HFFc6 (cell line): ENCODE measurements around the gene PPP1R7. TPM values are rescaled to one million over a fixed set of nuclear protein-coding genes. Genes with fewer than 3 reads are reported as not detected.

Experiments used
- DNase-seq: peaks from one replicate; pipeline ENCODE4 v3.0.0-alpha.2; 2018
- H3K27ac Mint-ChIP-seq: 2 replicates; pipeline ENCODE4 v1.8.0; 2020; ENCODE audit warnings: mild to moderate bottlenecking, mixed read lengths
- H3K27me3 Mint-ChIP-seq: 2 replicates; pipeline ENCODE4 v1.8.0; 2021; ENCODE audit warnings: mild to moderate bottlenecking, moderate library complexity, mixed read lengths; ENCODE audit not compliant: insufficient read depth
- H3K36me3 Mint-ChIP-seq: 2 replicates; pipeline ENCODE4 v1.8.0; 2021; ENCODE audit warnings: low read depth, mixed read lengths
- H3K4me1 Mint-ChIP-seq: 2 replicates; pipeline ENCODE4 v1.8.0; 2020; ENCODE audit warnings: low read depth, mixed read lengths
- H3K4me3 Mint-ChIP-seq: 2 replicates; pipeline ENCODE4 v1.8.0; 2020; ENCODE audit warnings: mild to moderate bottlenecking, moderate library complexity, mixed read lengths
- H3K9me3 Mint-ChIP-seq: 2 replicates; pipeline ENCODE4 v1.8.0; 2020; ENCODE audit warnings: mild to moderate bottlenecking, mixed read lengths
- CTCF ChIP-seq: fragments of 200-600 bp; sonication (generic); IDR thresholded peaks from 2 replicates; pipeline ENCODE4 v1.5.0; 2021; ENCODE audit warnings: antibody characterized with exemption, mild to moderate bottlenecking
- total RNA-seq, 6 experiments: library from RNA; stranded (reverse); fragmentation: NEBNext Ultra II Directional; extraction: Animal tissue kit (Norgen Biotek cat#: 25700); gene quantifications; 2 replicates in 1 of 6; 3 replicates in 5 of 6; pipeline ENCODE4 v1.2.3, GENCODE V29; 2021

The PPP1R7 gene
- total RNA-seq, 6 experiments from 2014 or later = 90.6 to 117 (median 103) TPM

- Mint-ChIP-seq H3K4me1 (no peaks in the 10 kb centered on the region), H3K27ac (no peak overlapping the region), H3K36me3 (no peaks in the 10 kb centered on the region), H3K4me3 (no peak overlapping the region), H3K9me3 (no peaks in the 10 kb centered on the region), H3K27me3 (peaks cover 7% of the 10 kb centered on the region)
- no peak for DNase-seq
- TF ChIP-seq CTCF = no peak
These were observed 37.0 kb downstream of the PPP1R7 start for GRCh38 chr2:241187101-241187917.

- Mint-ChIP-seq H3K36me3 (no peaks in the 10 kb centered on the region), H3K4me3 (no peak overlapping the region), H3K9me3 (no peaks in the 10 kb centered on the region), H3K4me1 (no peaks in the 10 kb centered on the region), H3K27ac (no peak overlapping the region), H3K27me3 (peaks cover 7% of the 10 kb centered on the region)
- no peak for TF ChIP-seq CTCF
- DNase-seq = no peak
These were observed 37.6 kb downstream of the PPP1R7 start for GRCh38 chr2:241187918-241188234.

- no peaks in the 10 kb centered on the region for H3K36me3 Mint-ChIP-seq
- no peaks in the 10 kb centered on the region for H3K4me1 Mint-ChIP-seq
- no peak within 1 kb of the TSS for H3K27ac Mint-ChIP-seq
These were observed 38.3 kb downstream of the PPP1R7 start, which contains the start of gene ANO7 for GRCh38 chr2:241188361-241189092. Gene ANO7, plus strand, starts transcription at chr2:241188677. Its CDS starts 1,387 bp downstream, at chr2:241190064.

GRCh38 chr2:241189093-241189855, 39.0 kb downstream of the PPP1R7 start:
- Mint-ChIP-seq H3K27me3 (peaks cover 7% of the 10 kb centered on the region), H3K4me3 (no peak overlapping the region), H3K4me1 (no peaks in the 10 kb centered on the region), H3K27ac (no peak overlapping the region), H3K9me3 (no peaks in the 10 kb centered on the region), H3K36me3 (no peaks in the 10 kb centered on the region)
- no peak for DNase-seq
- no peak for TF ChIP-seq CTCF

More at GRCh38 chr2:241188361-241189092, 38.3 kb downstream of the PPP1R7 start, which contains the start of gene ANO7:
- DNase-seq = no peak
- Mint-ChIP-seq H3K9me3 (no peaks in the 10 kb centered on the region), H3K4me3 (no peak within 1 kb of the TSS), H3K27me3 (peaks cover 7% of the 10 kb centered on the region)
- TF ChIP-seq CTCF = no peak

GRCh38 chr2:241189856-241190201, 39.6 kb downstream of the PPP1R7 start:
- Mint-ChIP-seq H3K4me1 (no peaks in the 10 kb centered on the region), H3K27ac (no peak overlapping the region), H3K4me3 (no peak overlapping the region), H3K27me3 (peaks cover 7% of the 10 kb centered on the region), H3K9me3 (no peaks in the 10 kb centered on the region), H3K36me3 (no peaks in the 10 kb centered on the region)
- no peak for TF ChIP-seq CTCF
- DNase-seq = no peak
